ENCODE measurements around the gene SLC25A34.

SLC25A34 gene

GRCh38 chr1:15786581-15786980 lies 50.5 kb downstream of the SLC25A34 start:
- DNase-seq, result peak; percentile 41

DNA sequence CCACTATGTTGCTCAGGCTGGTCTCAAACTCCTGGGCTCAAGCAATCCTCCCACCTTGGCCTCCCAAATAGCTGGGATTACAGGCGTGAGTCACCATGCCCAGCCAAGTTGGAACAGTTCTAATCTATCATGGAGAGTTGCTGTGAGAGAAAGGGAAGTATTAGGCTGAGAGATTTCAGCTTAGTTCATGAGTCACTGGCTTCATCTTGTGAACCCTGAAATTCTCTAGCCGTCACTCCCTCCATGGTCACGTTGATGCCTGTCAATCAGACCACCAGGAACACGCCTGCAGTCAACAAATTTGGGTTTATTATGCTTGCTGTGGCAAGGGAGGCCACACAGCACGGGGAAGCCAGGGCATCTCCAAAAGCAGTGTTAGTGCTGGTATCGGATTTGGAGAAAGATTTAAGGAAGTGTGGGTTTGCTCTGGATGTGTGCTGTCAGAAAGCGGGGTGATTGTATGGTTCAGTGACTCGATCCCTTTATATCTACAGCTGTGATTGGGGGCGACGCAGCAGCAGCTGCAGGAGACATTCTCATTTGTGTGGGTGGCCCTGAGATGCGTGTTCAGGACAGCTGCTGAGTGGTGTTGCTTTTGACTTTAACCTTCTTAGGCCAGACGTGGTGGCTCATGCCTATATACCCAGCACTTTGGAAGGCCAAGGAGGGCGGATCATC lies 52.7 kb downstream of the SLC25A34 start:
- DNase-seq, result no peak

Data from right hindlimb (tissue), 1 donor.